C4-2B (cell line): Measurements from ENCODE around the gene MEGF11.
"Not testable (repeated sequence)": the region's sequence is repeated elsewhere in the genome, so short reads cannot be mapped to it uniquely, and the experiment has no call there.

Experiments used
- CTCF ChIP-seq: fragments of 450-650 bp; conservative IDR thresholded peaks from 2 replicates; pipeline ENCODE4 v1.5.1; 2017; ENCODE audit warnings: mild to moderate bottlenecking
- ZFX ChIP-seq: fragments of 450-650 bp; IDR thresholded peaks from 2 replicates; pipeline ENCODE4 v1.6.1; 2017

GRCh38 chr15:65872596-65872995 lies 381.0 kb downstream of the MEGF11 start:
- TF ChIP-seq CTCF, ZFX: not testable (repeated sequence)
